ENCODE data around the gene GATA3.

GATA3 gene

GRCh38 chr10:8037941-8038894 is 16.3 kb upstream of the GATA3 start:
- DNase-seq (ENCODE audit: low read depth in 2 of 3, low spot score in 1 of 3) = no peak

GRCh38 chr10:8039321-8039881 is 15.1 kb upstream of the GATA3 start:
- DNase-seq (ENCODE audit: low read depth in 2 of 3, low spot score in 1 of 3) = no peak

GRCh38 chr10:8040651-8041050 is 13.8 kb upstream of the GATA3 start:
- DNase-seq (ENCODE audit: low read depth in 2 of 3, low spot score in 1 of 3) = no peak

GRCh38 chr10:8041284-8041991 is 13.1 kb upstream of the GATA3 start:
- no peak for DNase-seq (ENCODE audit: low read depth in 2 of 3, low spot score in 1 of 3)

DNA sequence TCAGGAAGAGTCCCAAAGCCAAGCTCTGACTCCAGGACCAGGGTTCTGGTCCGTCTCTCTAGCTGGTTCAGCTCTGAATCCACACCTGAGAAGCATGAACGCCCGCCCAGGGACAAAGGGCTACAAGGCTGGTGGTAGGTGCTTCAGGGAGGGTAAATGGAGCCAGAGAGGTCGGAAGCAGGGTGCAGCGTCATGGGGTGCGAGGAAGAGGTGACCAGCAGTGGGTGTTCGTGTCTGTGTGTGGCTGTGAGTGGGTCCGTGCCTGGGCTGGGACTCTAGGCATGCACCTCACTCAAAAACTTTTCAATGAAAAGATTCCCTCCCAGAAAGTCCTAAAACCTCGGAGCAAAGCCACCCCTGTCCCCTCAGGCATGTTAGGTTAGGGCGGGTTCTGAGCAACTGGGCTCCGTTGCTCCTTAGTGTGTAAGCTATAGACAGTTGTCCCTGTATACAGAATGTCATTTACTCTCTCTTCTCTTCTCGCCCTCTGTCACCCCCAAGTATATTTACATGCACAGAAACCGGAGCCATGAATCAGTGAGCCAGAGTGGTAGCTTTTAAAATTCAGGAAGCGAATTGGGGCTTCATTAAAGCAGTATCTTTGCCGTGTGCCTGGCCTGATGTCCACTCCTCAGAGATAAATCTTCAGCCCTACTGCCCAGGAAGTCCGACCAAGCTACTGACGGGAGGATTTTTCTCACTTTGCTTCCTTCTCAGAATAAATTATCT is 12.3 kb upstream of the GATA3 start:
- DNase-seq (ENCODE audit: low read depth in 2 of 3, low spot score in 1 of 3) = no peak

- DNase-seq (ENCODE audit: low read depth in 2 of 3, low spot score in 1 of 3) = no peak
Measured at GRCh38 chr10:8042721-8043568, 11.5 kb upstream of the GATA3 start.

DNA sequence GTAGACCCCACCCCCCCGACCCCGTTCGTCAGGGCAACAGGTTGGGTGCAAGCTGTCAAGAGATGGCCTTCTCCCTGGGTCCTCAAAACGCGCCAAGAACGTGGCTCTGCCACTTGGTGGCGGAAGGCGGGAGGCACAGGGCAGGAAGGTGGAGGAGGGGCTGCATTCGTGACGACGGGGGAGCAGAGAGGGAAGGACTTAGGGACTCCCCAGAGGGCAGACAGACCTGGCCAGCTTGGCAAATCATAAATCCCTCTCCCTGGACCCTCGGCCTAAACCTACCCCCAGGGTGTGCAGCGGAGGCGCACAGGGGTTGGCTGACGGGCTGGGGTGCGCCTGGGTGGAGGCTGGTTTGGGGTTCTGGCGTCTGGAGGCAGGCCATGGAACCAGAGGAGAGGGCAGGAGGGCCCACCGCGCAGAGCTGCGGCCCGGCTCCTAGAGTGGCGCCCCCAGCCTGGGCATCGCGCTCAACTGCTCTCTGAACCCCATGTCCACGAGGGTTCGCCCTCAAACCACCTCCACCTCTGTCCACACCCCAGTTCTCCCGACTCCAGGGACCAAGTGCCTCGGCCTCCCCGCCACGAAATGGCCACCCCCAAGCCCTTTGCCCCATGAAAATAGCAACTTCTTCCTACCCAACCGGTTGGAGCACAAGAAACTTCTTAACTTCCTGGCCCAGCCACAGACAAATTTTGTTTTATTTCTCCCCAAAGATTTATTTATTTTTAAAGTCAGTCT is 10.8 kb upstream of the GATA3 start:
- DNase-seq (ENCODE audit: low read depth in 2 of 3, low spot score in 1 of 3) = no peak

DNA sequence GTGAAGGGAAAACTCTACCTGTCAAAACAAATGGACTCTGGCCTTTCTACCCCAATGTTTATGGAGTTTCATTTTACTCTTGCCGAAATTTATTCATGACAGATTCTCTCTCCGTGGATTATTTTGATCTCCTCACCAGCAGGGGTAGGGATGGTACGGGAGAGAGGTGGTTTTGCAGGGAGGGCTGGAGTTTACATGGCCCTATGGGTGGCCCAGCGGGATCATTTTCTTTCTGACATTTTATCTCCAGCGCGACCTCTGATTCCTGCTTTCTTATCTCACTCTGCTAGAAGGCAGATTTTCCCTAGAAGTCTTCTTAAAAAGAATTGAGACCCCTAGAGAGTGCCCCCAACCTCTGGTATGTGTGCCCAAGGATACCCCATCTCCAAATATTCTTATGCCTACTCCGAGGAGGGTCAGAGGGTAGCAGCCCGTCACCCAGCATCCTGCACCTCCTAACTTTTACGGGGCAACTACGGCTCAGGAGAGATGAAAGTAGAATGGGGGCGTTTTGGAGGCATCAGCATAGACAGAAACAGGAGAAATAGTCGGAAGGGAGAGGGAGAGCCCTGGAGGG is 10.1 kb upstream of the GATA3 start:
- DNase-seq (ENCODE audit: low read depth in 2 of 3, low spot score in 1 of 3) = no peak

DNA sequence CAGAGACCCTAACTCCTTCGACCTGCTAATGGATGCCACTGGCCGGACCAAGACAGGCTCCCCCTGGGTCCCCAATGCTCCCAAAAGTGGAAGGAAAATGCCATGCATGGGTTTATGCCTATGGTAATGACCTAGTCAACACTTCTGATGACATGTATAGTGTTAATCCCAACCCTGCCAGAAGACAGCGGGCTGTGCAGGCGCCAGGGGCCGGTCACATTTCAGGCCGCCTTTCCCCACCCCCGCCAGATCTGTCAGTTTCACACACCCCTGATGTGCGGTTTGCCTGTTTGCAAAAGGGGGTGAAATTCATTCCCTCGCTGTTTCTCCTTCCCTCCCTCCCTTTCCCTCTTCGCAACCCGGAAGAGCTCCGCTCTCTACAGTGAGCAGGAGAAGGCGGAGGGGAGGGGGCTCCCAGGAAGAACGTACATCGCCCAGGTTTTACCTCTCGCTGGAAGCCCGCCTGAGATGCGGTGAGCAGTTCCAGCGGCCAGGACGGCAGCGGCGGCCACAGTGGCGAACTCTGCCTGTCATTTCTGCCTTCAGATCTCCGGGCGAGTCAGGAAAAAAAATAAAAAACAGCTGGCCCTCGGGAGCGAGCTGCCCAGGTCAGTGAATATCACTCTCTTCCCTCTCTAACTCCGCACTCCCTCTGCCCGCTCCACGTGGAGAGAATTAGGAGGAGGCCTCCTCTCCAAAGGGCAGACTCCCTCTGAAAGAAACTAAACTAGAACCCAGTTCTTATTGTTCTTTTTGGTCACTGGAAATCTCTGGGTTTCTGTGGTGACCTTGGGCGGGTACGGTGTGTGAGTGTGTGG is 9.4 kb upstream of the GATA3 start:
- no peak for DNase-seq (ENCODE audit: low read depth in 2 of 3, low spot score in 1 of 3)

DNA sequence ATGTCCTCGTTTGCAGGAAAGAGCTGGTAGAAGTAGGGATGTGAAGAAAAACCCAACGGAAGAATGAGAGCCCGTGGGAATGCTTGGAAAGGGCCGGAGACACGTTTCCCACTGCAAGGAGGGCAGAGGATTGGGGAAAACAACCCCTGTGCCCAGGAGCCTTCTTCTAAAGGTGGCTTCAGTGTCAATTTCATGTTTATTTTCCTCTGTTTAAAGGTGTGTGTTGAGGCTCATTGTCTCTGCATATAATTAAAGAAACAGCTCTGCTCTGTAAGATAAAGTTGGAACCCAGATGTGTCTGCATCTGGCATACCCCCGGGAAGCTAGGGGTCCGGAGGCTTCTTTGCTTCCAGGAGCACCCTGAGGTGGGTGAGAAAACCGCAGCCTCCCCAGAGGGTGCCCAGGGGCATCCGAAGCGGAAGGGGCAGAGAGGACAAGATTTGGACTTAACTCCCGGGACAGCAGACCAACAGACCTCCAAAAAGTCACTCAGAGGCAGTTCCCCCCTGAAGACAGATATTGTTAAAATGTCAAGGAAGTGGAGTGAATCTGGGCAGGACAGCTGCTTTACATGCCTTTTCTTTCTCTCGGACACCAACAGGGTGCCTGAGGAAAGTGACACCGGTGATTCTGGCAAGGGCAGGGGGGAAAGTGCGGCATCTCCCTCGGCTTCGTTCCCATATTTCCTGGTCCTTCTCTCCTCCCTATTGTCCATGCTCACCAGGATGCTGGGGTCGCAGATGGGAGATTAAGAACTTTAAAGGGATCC is 8.6 kb upstream of the GATA3 start:
- no peak for DNase-seq (ENCODE audit: low read depth in 2 of 3, low spot score in 1 of 3)

DNA sequence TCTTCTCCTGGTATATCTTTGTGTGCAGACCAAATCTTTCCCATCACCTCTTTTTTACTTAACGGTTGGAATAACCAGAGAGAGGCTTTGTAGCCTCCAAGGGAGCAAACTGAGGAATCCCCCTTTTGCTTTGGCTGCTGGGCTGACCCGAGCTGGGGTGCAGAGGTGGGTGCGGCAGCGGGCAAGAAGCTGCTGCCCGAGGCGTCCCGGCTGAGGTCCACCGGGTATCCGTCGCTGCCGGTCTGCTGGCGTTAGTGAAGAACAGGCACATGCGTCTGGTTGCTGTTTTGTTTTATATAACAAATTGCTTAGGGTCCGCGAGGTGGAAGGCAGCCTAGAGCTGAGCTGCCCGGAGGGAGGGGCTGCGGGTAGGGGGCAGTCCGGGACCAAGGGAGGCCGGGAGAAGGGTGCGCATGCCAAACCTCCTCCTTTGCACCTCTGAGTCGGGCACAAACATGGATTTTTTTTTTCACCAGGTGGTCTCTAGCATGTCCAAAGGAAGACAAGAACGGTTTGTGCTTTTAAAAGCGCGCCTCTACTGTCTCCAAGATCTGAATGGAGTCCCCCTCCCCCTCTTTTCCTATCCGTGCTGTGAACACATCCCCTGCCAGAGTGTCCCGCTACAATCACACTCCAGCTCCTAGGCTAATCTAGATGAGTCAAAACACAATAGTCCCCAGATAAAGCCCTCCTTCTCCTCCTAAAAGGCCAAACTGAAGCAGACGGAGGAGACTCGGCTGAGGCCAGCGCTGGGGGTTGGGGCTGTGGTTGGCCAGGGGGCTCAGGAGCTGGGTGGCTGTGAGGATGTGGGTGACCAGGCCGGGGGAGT is 6.8 kb upstream of the GATA3 start:
- DNase-seq (ENCODE audit: low read depth in 2 of 3, low spot score in 1 of 3) = no peak

DNA sequence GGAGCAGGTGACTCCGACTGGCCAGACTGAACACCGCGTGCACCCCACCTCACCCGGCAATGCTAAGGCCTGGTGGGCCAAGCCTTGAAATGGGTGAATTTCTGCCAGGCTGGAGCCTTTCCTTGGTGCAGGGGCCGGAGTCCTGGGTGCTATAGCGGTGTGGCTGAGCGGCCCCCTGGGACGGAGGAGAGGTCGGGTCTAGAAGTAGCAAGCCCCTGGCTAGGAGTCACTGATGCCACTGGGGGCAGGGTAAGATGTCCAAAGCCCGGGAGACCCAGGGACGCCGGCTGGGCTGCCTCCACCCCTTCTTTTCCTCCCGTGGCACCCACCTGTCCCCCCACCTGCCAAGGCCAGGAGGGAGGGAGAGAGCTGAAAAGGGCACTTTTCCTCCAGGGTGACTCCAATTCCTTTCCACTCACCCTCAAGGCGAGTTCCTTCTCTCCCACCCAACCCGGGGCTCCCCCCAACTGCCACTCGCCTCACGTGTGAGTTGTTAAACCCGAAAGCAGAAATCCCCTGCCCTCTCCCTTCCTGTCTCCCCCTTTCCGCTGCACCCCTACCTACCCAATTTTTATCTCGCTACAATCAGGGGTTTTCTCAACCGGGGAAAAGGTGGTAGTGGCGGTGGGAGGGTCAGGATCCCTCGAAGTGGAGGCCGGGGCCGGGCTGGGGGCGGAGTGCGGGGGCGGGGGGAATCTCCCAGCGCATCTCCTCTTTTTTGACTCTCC is 6.0 kb upstream of the GATA3 start:
- DNase-seq (ENCODE audit: low read depth in 2 of 3, low spot score in 1 of 3) = no peak

DNA sequence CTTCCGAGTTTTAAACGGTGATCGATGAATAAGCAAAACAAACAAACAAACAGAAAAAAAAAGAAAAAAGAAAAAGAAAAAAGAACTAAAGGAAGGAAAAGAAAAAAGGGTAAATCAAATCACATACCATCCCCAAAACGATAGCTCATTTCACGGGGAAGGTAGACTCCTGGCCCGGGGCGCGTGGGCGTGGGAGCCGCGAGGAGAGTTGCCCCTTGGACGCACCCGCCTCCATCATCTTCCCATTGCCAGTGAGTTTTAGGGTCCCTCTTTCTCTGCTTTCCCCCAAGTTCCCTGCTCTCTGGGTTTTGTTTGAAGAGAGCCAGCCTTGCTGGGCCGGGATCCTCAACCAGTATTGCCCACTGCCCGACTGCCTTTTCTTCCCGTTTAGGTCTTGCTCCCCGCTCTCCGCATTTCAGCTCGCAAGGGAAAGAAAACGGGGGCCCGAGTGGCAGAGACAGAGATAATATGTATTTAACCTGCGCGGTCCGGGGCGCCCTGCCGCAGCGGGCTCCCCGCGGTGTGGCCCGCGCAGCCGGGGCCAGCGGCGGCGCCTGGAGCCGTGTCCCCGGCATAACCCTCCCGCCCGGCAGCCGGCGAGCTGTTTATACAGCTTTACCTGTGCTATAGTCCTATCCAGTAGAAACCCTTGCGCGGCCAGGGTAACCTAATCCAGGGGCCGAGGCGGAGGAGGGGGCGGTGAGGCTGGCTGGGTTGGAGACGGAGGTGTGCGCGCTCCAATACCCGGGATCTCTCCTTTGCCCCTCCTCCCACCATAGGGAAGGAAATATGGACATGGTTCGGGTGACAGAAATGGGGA is 5.2 kb upstream of the GATA3 start:
- DNase-seq (ENCODE audit: low read depth in 2 of 3, low spot score in 1 of 3) = no peak

DNA sequence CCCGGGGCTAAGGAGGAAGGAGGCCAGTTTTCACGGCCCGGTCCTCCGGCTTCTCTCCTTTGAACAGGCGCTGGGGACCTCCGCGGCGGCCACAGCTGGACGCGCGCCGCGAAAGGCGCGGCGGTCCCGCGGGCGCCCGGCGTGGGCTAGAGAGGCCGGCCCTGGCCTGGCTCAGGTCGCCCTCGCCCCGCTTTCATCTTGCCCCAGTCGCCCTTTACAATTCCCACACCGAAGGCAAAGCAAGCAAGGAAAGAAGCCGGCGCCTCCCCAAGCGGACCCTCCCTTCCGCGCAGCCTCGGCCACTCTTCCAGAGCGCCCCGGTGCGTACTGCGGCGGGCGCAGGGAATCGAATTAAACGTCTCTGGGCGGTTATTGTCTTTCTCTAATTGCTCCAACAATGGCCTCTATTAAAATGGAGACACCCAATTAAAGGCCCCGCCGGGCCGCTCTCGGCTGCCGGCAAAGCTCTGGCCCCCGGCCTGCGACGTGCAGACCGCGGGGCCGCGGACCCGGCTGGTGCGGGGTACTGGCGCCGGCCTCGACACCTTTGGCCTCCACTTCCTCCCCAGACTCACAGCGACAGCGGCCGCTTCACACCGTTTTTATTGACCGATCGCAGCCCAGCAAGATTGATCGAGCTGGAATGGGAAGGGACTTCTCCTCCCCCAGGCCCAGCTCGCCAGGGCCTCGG is 4.5 kb upstream of the GATA3 start:
- no peak for DNase-seq (ENCODE audit: low read depth in 2 of 3, low spot score in 1 of 3)

DNA sequence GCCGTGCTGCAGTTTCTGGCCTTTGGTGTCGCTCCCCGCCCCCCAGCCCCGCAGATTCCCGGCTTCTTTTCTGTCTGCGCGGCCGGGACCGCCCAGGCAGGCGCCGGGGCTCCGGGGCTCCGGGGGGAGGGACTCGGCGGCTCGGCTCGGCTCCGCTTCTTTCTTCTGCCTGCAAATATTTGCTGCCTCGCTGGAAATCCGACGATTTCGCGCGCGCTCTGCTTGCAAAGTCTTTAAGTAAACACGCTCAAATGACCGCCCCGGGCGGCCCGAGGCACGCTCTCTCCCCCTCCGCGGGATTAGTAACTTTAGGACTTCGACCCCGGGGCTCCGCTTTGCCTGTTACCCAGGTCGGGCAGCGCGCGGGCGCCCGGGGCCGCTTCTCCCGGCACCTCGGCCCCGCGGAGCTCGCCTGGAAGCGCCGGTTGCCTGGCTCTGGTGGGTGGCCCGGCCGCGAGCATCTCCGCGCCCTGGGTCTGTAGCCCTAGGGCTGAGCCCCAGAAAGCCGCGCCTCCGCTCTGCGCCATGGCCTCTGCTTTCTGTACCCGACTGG is 3.9 kb upstream of the GATA3 start:
- DNase-seq (ENCODE audit: low read depth in 2 of 3, low spot score in 1 of 3) = no peak
